ENCODE results near the gene IL13RA1.
"Not testable (repeated sequence)": the region's sequence is repeated elsewhere in the genome, so short reads cannot be mapped to it uniquely, and the experiment has no call there.

The IL13RA1 gene

DNA sequence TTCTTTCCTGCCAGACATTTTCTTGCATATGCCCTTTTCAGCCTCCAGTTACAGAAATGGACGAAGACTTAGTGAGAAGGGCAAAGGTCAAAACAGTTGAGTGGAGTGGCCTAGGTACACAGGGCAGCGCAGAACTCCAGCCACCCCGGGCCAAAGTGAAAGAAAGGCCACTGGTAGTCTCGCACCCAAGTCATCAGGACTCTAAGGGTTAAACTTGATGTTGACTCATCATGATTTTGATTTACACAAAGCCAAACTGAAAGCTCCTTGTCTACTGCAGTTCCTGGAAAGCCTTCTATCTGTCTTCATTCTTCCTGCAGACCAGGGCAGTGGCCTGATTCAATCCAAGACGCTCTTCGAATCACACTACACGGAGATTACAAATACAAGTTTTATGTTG, 2.6 kb upstream of the IL13RA1 start:
- TF ChIP-seq, protein P1, sequence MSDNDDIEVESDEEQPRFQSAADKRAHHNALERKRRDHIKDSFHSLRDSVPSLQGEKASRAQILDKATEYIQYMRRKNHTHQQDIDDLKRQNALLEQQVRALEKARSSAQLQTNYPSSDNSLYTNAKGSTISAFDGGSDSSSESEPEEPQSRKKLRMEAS (IDR thresholded peaks at IDR 0.05; ENCODE audit: low read depth, low read length), result no peak
- TF ChIP-seq, protein P2, sequence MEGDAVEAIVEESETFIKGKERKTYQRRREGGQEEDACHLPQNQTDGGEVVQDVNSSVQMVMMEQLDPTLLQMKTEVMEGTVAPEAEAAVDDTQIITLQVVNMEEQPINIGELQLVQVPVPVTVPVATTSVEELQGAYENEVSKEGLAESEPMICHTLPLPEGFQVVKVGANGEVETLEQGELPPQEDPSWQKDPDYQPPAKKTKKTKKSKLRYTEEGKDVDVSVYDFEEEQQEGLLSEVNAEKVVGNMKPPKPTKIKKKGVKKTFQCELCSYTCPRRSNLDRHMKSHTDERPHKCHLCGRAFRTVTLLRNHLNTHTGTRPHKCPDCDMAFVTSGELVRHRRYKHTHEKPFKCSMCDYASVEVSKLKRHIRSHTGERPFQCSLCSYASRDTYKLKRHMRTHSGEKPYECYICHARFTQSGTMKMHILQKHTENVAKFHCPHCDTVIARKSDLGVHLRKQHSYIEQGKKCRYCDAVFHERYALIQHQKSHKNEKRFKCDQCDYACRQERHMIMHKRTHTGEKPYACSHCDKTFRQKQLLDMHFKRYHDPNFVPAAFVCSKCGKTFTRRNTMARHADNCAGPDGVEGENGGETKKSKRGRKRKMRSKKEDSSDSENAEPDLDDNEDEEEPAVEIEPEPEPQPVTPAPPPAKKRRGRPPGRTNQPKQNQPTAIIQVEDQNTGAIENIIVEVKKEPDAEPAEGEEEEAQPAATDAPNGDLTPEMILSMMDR (IDR thresholded peaks at IDR 0.05; ENCODE audit: low read depth, low read length), result no peak
- no peak for TF ChIP-seq MYC (IDR thresholded peaks at IDR 0.05; ENCODE audit: low read depth, low read length)
- TF ChIP-seq POLR2A (IDR thresholded peaks at IDR 0.05; ENCODE audit: extremely low read depth, insufficient read length), result no peak
- DNase-seq (ENCODE audit: low read depth), result no peak
- H3K4me3 ChIP-seq (ENCODE audit: low read depth, low read length), result no peak overlapping the region

DNA sequence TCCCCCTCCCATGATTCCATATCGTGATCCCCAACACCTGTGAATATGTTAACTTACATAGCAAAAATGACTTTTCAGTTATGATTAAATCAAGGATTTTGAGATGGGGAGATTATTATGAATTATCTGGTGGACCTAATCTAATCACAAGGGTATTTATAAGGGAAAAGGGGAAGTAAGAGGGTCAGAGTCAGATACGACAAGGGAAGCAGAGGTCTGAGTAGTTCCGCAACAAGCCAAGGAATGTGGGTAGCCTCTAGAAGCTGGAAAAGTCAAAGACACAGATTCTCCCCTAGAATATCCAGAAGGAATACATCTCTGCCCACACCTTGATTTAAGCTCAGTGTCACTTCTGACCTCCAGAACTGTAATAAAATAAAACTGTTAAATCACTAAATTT, 1.0 kb upstream of the IL13RA1 start:
- TF ChIP-seq MYC (IDR thresholded peaks at IDR 0.05; ENCODE audit: low read depth, low read length) (no peak), POLR2A (IDR thresholded peaks at IDR 0.05; ENCODE audit: extremely low read depth, insufficient read length) (no peak)
- TF ChIP-seq, protein P1 (IDR thresholded peaks at IDR 0.05; ENCODE audit: low read depth, low read length), result no peak
- TF ChIP-seq, protein P2 (IDR thresholded peaks at IDR 0.05; ENCODE audit: low read depth, low read length), result no peak
- H3K4me3 ChIP-seq (ENCODE audit: low read depth, low read length), result no peak overlapping the region
- no peak for DNase-seq (ENCODE audit: low read depth)

DNA sequence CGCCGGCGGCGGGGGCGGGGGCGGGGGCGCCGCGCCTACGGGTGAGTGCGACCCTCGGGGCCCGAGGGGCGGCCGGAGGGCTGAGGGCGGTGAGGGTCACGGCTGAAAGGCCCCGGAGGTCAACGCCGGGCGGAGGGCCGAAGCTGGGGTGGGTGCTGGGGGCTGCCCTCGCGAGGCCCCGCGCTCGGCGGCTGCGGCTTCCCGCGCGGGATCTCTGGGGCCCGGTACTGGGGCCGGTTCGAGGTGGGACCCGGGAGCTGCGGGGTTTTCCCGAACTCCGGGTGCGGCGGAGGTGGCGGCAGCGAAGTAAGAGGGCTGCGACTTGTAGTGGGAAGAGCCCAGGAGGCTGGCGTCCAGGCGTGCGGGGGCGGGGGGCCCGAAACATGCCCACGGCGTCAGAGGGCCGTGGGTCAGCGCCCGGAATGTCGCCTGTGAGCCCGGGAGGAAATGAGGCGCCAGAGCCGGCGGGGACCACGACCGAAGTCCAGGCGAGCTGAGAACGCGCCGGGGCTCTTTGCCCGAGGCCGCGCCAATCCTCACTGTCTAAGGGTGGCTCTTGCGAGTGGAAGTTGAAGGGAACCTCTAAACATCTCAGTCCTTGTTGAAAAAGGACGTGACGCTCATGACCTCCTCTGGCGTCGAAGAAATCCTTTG, 407 bp downstream of the IL13RA1 start:
- TF ChIP-seq, protein P1 (IDR thresholded peaks at IDR 0.05; ENCODE audit: low read depth, low read length), result no peak
- TF ChIP-seq MYC (IDR thresholded peaks at IDR 0.05; ENCODE audit: low read depth, low read length), result no peak
- H3K4me3 ChIP-seq (ENCODE audit: low read depth, low read length), result peak overlapping the region; percentile 48
- peak; percentile 38 for DNase-seq (ENCODE audit: low read depth)

DNA sequence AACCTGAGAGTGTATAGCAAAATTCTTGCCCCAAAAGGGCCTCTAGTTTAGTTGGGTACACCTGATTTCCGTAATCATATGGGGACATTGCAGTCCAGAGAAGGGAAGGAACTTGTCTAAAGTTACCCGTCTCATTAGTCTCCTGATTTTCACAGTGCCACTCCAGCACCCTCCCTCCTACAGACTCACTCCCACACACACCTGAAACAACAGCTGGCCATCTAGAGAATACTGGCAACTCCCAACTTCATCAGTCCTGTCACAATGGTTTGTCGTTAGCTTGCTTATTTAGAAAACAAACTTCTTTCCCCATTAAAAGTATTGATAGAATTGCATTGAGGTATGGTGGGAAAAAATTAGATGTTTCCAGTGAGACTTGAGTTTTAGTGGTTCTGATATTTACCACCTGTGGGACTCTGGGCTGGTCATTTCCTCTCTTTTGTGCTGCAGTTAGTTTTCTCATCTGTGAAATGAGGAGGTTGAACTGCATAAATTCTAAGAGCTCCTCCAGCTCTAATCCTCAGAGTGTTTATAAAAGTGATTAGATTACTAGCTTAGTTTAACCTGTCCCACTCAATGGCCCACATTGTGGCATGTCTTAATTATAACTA, 1.7 kb downstream of the IL13RA1 start:
- TF ChIP-seq MYC (IDR thresholded peaks at IDR 0.05; ENCODE audit: low read depth, low read length) (no peak), POLR2A (IDR thresholded peaks at IDR 0.05; ENCODE audit: extremely low read depth, insufficient read length) (no peak)
- TF ChIP-seq, protein P1 (IDR thresholded peaks at IDR 0.05; ENCODE audit: low read depth, low read length), result no peak
- TF ChIP-seq, protein P2 (IDR thresholded peaks at IDR 0.05; ENCODE audit: low read depth, low read length), result no peak
- no peak overlapping the region for H3K4me3 ChIP-seq (ENCODE audit: low read depth, low read length)
- DNase-seq (ENCODE audit: low read depth), result no peak

DNA sequence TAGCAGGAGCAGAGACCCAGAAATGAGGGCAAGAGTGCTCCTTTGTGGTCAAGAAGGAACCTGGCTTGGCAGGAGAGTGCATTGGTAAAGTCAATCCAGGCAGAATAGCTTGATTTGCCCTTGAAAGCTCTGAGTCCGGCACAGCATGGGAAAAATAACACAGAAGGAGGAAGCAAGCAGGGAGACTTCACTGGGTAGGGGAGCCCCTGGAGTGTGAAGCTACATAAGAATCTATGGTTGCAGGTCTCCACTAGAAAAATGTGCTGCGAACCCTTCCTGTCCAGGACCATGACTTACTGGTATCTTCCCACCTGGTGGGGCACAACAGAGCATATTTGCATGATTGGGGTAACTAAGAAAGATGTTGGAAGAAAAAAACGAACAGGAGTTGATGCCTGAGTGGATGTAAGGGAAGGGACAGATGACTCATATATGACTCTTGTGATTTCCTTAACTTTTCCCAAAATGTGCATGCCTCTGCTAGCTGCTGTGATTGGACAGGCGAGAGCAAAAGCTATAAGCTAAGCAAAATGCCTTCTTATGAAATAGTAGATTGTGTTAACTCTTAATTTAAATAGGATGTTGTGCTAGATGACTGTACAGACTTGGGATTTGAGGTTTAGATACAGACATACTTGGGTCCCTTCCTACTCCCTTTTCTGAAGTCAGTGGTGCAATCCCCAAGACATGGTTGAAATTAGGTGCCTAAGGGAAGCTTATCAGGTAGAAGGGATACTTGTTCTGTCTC, 3.3 kb downstream of the IL13RA1 start:
- DNase-seq (ENCODE audit: low read depth), result no peak
- TF ChIP-seq, protein P1 (IDR thresholded peaks at IDR 0.05; ENCODE audit: low read depth, low read length), result no peak
- TF ChIP-seq, protein P2 (IDR thresholded peaks at IDR 0.05; ENCODE audit: low read depth, low read length), result no peak
- TF ChIP-seq MYC (IDR thresholded peaks at IDR 0.05; ENCODE audit: low read depth, low read length), result no peak
- TF ChIP-seq POLR2A (IDR thresholded peaks at IDR 0.05; ENCODE audit: extremely low read depth, insufficient read length), result no peak
- no peak overlapping the region for H3K4me3 ChIP-seq (ENCODE audit: low read depth, low read length)

DNA sequence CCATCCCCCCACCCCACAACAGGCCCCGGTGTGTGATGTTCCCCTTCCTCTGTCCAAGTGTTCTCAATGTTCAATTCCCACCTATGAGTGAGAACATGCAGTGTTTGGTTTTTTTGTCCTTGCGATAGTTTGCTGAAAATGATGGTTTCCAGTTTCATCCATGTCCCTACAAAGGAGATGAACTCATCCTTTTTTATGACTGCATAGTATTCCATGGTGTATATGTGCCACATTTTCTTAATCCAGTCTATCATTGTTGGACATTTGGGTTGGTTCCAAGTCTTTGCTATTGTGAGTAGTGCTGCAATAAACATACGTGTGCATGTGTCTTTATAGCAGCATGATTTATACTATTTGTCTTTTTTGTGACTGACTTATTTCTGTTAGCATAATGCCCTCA, 5.1 kb downstream of the IL13RA1 start:
- not testable (repeated sequence) for DNase-seq (ENCODE audit: low read depth)

More for the DNA sequence above, 5.1 kb downstream of the IL13RA1 start:
- not testable (repeated sequence) for H3K4me3 ChIP-seq (ENCODE audit: low read depth, low read length)

Data from NB4 (cell line).